UCSD-AML1 (cell line): Measurements from ENCODE around the gene ALDH3A2.

Experiments
- DNase-seq: peaks from one replicate; lab custom pipeline; 2025; ENCODE audit not compliant: unreplicated experiment; lab: John Stamatoyannopoulos, UW

ALDH3A2 gene

DNA sequence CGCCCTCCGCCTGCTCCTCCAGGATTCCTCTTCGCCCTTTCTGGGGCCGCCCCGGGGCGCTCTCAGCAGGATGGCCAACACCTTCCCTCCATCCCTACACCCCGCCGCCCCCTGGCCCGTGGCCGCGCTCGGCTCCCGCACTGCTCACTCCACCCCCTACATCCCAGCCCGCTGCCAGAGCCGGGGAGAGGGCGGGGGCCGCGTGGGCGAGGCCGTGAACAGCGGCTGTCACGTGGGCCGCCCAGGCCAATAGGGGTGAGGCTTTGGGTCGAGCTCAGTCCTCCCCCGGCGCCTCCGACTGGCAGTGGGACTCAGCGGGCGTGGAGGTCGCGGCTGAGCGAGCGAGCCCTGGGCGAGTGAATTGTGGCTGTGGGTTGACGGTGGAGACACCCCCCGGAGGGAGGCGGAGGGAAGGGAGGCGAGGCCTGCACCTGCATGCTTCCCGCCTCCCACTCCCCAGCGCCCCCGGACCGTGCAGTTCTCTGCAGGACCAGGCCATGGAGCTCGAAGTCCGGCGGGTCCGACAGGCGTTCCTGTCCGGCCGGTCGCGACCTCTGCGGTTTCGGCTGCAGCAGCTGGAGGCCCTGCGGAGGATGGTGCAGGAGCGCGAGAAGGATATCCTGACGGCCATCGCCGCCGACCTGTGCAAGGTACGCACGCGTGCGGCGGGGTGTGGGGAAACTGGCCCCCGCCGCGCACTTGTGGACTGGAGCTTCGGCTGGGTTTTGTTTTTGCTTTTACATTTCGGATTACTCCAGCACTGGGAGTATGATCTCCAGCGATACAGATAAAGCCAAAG, at the start of gene ALDH3A2:
TSS of gene ALDH3A2 (plus strand) at position 277 of the 799 bp plus-strand sequence. CDS start at position 498, 221 bp downstream.
- DNase-seq: peak; percentile 81

DNA sequence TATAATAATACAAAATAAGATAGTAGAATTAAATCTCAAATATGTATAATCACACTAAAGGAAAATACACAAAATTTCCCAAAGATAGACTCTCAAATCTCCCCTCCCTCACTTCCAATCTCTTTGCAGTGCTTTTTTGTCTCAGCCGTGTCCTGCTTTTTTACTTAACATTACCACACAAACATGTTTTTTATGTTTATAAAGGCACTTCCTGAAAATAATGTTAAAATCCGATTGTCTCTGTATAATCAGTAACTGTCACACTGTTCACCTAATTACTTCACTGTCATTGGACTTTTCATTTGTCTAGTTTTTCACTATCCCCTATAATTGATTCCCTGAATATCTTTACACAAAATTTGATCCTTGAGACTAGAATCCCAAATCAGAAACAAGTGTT, 38.2 kb upstream of the ALDH3A2 start:
- DNase-seq: no peak

DNA sequence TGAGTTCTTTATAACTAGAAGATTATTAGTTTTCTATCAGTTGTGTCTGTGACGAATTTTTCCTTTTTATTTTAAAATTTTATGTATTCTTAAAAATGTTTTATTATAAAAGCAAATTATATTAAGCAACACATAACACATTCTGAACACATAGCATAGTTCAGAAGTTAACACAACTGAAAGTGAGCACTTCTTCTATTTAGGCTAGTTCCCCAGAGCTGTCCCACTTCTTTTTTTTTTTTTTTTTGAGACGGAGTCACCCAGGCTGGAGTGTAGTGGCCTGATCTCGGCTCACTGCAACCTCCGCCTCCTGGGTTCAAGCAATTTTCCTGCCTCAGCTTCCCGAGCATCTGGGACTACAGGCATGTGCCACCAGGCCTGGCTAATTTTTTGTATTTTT, 37.7 kb upstream of the ALDH3A2 start:
- no peak for DNase-seq

- no peak for DNase-seq
These were observed 34.6 kb upstream of the ALDH3A2 start for GRCh38 chr17:19613979-19614378.

DNA sequence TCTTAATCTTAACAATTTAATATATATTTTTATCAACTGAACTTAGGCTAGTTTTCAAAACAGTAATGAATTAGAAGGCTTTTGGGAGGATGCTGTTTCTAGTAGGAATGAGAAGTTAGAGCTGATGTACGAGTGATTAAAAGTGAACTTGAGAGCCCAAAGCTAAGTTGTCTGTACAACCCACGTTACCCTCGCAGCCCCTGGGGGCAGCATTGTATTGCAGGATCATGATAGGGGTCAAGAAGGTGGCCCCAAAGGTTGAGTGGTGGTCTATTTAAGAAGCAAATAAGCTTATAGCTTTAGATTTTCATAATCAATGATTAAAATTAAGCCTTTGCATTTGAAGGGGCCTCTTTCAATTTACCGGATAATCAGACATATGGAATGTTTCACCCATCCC, 33.7 kb upstream of the ALDH3A2 start:
- DNase-seq: no peak

DNA sequence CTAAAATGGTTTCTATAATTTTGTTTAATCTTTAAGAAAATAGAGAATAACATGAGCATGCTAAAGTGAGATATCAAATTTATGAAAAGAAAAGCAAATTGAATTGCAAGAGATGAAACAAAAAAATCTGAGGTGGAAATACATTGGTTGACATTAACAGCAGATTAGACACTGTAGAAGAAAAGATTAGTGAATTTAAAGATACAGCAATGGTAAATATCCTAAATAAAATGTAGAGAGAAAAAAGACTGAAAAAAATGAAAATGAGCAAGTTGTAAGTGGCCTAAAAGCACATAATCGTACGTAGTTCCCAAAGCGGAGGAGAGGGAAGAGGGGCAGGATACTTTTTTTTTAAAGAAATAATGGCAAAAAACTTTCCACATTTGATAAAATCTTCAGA, 30.5 kb upstream of the ALDH3A2 start:
- no peak for DNase-seq

GRCh38 chr17:19619705-19620325, 28.7 kb upstream of the ALDH3A2 start:
- no peak for DNase-seq

- DNase-seq: no peak
These were observed 26.9 kb upstream of the ALDH3A2 start for GRCh38 chr17:19621697-19622096.

DNA sequence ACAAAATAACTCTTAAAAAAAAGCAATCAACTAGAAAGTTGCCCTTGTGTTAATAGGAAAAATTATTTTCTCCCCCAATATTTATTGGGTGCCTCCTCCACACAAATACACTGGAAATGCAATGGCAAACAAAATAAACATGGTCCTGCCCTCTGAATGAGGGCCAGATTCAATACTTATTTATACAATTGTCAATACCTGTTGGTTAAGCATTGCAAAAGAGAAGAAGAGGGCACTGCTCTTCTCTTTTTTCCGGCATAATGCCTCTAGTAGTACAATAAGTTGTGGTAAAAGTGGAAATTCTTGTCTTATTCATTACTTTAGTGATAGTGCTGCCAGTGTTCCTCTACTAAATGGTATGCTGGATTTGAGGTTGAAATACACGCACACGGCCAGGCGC, 22.5 kb upstream of the ALDH3A2 start:
- no peak for DNase-seq

- no peak for DNase-seq
These were observed 19.1 kb upstream of the ALDH3A2 start for GRCh38 chr17:19629449-19629848.

GRCh38 chr17:19630035-19630434, 18.5 kb upstream of the ALDH3A2 start:
- no peak for DNase-seq

GRCh38 chr17:19630661-19631060, 17.9 kb upstream of the ALDH3A2 start:
- no peak for DNase-seq

DNA sequence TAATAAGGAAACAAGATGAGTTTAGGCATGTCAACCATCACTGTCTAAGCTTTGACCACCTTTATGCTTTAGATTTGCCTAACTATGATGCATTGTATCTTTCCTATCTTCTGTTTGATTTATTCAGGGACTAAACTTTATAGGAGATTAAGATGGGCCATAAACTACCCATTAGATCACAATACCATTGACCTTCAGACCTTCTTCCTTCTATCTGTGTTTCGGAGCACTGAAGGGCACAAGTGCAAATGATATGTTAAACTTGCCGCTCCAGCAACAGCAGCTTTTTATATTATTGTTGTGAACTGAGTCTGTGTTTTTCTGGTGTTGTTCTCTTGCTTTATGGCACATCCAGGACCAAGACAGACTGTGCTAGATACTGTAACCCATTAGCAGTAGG, 16.6 kb upstream of the ALDH3A2 start:
- DNase-seq: no peak

DNA sequence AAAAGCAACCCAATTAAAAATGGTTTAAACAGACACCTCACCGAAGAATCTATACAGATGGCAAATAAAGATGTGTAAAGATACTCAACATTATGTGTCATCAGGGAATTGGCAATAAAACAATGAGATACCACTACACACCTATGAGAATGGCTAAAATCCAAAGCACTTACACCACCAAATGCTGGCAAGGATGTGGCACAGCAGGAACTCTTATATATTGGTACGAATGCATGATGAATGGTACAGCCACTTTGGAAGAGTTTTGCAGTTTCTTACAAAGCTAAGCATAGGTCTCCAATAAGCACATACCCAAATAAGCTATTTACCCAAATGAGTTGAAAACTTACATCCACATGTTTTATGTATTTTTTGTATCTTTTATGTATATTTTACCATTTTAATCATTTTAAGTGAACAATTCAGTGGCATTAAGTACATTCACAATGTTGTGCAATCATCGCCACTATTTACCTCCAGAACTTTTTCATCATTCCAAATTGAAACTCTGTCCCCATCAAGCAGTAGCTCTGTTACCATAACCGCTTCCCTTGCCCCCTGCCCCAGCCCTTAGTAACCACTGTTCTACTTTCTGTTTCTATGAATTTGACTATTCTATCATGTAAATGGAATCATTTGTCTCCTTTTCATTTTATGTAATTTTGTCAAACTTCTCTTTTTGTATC, 6.7 kb upstream of the ALDH3A2 start:
- DNase-seq: no peak

GRCh38 chr17:19642373-19642893, 6.1 kb upstream of the ALDH3A2 start:
- no peak for DNase-seq

DNA sequence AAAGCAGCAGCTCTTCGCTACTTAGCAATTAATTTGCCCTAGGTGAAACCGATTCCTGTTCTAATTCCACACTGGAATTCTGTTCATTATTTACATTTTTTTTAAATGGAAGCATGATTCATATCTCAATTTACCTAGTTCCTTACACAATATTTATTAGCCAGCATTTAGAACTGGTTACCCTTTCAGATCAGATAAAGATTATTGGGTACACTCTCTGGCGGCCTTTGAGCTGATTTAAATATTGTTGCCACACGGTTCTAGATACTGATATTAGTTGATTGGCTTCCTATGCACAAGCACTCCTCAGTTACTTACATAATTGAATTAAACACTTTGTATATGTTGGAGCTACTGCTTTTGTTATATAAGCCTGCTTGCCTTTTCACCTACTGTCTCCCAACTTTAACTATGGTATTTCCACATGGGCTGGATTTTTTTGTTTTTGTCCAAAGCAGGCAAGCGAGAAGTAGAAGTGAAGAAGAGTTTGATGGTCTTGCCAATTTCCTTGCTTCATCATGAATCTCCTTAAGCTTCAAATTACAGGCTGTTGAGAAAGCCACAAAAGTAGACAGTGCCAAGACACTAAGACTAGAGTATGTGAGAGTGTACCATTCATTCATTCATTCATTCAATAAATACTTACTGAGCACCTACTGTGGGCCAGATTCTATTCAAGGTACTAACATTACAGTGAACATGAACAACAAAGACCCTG, 3.9 kb upstream of the ALDH3A2 start:
- DNase-seq: no peak

DNA sequence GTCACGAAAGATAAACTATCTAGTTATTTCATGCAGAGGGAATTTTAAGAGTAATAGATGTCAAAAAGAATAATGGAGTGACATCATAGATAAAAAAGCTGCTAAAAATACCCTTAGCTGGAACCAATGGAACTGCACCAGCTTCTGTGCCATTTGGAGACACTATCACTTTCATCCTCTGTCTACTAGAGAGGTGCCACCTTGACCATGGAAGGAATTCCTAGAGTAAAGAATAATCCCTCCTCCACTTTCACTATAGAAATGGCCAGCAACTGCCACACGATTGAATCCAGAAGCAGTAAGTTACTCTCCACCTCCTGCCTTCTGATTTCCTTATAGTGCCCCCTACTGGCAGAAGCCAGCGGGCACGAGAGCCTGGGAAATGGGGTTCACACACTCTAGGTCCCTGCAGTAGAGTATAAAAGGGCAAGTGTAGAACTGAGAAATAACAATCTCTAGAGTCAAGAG, 2.8 kb upstream of the ALDH3A2 start:
- DNase-seq: peak; percentile 52

- DNase-seq: no peak
These were observed 1.5 kb upstream of the ALDH3A2 start for GRCh38 chr17:19646788-19647696.

- peak; percentile 55 for DNase-seq
These were observed 665 bp upstream of the ALDH3A2 start for GRCh38 chr17:19647697-19648474.

GRCh38 chr17:19649274-19649541, 657 bp downstream of the ALDH3A2 start:
- DNase-seq: no peak
